Measurements from ENCODE around the gene TRIM2.

DNA sequence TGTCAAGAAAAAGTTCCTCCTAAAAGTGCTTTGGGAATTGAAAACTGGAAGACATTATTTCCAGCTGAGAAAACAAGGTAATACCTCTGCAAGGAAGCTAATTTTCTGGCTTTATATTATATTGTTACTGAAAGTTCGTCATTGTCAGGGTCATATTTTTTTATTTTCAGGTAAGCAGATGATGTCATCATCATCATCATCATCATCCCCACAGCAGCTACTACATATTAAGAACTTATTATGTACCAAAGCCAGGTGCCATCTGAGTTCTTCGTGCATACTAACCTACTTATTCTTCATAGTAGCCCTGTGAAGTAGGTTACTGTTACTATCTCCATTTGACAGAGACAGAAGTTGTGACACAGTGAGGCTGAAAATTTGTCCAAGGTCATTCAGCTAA, 87.3 kb downstream of the TRIM2 start:
- TF ChIP-seq, protein P1, sequence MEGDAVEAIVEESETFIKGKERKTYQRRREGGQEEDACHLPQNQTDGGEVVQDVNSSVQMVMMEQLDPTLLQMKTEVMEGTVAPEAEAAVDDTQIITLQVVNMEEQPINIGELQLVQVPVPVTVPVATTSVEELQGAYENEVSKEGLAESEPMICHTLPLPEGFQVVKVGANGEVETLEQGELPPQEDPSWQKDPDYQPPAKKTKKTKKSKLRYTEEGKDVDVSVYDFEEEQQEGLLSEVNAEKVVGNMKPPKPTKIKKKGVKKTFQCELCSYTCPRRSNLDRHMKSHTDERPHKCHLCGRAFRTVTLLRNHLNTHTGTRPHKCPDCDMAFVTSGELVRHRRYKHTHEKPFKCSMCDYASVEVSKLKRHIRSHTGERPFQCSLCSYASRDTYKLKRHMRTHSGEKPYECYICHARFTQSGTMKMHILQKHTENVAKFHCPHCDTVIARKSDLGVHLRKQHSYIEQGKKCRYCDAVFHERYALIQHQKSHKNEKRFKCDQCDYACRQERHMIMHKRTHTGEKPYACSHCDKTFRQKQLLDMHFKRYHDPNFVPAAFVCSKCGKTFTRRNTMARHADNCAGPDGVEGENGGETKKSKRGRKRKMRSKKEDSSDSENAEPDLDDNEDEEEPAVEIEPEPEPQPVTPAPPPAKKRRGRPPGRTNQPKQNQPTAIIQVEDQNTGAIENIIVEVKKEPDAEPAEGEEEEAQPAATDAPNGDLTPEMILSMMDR (IDR thresholded peaks at IDR 0.05): no peak
- TF ChIP-seq POLR2A (IDR thresholded peaks at IDR 0.05) (no peak), EP300 (IDR thresholded peaks at IDR 0.05) (no peak)
